ENCODE data around the gene ENTHD1. TPM values are rescaled to one million over a fixed set of nuclear protein-coding genes. Genes with fewer than 3 reads are reported as not detected.
"Not testable (repeated sequence)": the region's sequence is repeated elsewhere in the genome, so short reads cannot be mapped to it uniquely, and the experiment has no call there.

Gene ENTHD1
- total and polyA plus RNA-seq, 12 donors, result 0.09 TPM; not detected in 11

DNA sequence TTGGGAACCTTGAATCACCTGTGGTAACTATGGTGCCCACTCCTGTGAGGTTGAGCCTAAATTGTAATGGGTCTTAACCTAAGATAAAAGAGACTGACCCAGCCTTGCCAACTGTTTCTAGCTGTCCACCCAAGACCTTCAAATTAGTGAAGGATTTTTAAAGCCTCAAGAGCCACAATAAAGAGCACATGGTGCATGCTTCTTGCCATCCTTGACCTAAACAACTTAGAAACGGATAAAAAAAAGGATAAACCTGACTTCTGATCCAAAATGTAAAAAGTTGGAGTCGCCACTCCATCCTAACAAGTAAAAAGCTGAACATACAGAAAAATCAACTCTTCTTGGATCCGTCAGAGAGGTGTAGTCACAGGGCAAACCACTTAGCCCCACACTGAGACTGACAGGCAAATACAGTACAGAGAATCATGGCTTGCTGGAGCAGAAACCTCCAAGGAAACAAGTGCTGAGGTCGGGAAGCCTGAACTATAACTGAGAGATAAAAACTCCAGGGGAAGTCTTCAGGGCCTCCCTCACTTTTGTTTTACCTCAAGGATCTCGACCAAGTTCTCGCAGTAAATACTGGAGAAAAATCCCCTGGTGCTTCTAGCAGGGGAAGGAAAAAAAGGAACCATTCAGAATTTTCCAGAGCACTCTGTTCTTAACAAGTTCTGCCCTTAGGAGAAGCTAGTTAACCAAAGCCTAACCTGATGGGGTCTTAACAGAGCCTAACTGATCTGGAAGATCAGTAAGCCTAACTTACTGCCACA is 16.3 kb downstream of the ENTHD1 start:
- Histone ChIP-seq H3K27me3 (peaks cover 0 to 43% (median 17%) of the 10 kb centered on the region in 7 donors), H3K27ac (no peak overlapping the region), H3K4me1 (no peaks in the 10 kb centered on the region), H3K36me3 (no peaks in the 10 kb centered on the region), H3K4me3 (no peak overlapping the region), H3K9me3 (no peaks in the 10 kb centered on the region)
- ATAC-seq, result no peak
- TF ChIP-seq, protein P1, sequence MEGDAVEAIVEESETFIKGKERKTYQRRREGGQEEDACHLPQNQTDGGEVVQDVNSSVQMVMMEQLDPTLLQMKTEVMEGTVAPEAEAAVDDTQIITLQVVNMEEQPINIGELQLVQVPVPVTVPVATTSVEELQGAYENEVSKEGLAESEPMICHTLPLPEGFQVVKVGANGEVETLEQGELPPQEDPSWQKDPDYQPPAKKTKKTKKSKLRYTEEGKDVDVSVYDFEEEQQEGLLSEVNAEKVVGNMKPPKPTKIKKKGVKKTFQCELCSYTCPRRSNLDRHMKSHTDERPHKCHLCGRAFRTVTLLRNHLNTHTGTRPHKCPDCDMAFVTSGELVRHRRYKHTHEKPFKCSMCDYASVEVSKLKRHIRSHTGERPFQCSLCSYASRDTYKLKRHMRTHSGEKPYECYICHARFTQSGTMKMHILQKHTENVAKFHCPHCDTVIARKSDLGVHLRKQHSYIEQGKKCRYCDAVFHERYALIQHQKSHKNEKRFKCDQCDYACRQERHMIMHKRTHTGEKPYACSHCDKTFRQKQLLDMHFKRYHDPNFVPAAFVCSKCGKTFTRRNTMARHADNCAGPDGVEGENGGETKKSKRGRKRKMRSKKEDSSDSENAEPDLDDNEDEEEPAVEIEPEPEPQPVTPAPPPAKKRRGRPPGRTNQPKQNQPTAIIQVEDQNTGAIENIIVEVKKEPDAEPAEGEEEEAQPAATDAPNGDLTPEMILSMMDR (IDR thresholded peaks at IDR 0.05), result no peak
- WGBS, 2 donors, result 52 to 53% methylated on average over 6 of the region's 6 CpGs
- no peak for DNase-seq
- intact Hi-C loops (cut with DNase I), result no loop called here

DNA sequence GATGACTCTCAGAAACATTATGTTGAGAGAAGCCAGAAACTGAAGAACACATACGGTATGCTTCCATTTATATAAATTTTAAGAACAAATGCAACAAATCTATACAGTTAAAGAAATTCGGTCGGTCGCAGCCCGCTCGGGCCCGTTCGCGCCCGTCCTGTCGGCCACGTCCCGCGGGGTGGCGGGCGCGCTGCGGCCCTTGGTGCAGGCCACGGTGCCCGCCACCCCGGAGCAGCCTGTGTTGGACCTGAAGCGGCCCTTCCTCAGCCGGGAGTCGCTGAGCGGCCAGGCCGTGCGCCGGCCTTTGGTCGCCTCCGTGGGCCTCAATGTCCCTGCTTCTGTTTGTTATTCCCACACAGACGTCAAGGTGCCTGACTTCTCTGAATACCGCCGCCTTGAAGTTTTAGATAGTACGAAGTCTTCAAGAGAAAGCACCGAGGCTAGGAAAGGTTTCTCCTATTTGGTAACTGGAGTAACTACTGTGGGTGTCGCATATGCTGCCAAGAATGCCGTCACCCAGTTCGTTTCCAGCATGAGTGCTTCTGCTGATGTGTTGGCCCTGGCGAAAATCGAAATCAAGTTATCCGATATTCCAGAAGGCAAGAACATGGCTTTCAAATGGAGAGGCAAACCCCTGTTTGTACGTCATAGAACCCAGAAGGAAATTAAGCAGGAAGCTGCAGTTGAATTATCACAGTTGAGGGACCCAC is 18.2 kb downstream of the ENTHD1 start:
- WGBS, 2 donors, result 82 to 87% methylated on average over 33 to 41 of the region's 42 CpGs
- H3K4me1 ChIP-seq; H3K27ac ChIP-seq; H3K9me3 ChIP-seq; H3K4me3 ChIP-seq; intact Hi-C loops (cut with DNase I); H3K36me3 ChIP-seq; DNase-seq: not testable (repeated sequence)
- peaks cover 0 to 42% (median 16%) of the 10 kb centered on the region in 7 donors for H3K27me3 ChIP-seq
- ATAC-seq, result peak in 1 of 8 donors; percentile 27

DNA sequence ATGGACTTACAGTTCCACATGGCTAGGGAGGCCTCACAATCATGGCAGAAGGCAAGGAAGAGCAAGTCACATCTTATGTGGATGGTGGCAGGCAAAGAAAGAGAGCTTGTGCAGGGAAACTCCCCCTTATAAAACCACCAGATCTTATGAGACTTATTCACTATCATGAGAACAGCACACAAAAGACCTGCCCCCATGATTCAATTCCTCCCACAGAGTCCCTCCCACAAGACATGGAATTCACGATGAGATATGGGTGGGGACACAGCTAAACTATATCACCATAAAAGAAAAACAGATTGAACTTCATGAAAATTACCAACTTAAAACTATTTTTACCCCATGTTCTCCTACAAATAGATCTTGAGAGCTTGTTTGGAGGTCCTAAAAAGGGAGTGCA is 19.6 kb downstream of the ENTHD1 start:
- DNase-seq, result no peak
- WGBS, 2 donors, result 32 to 47% methylated on average over 1 of the region's 1 CpG
- H3K27ac ChIP-seq, result no peak overlapping the region
- no peak for ATAC-seq
- H3K9me3 ChIP-seq, result peaks cover 0 to 1% (median 0%) of the 10 kb centered on the region in 11 donors
- no peak overlapping the region for H3K4me3 ChIP-seq
- peaks cover 0 to 32% (median 18%) of the 10 kb centered on the region in 7 donors for H3K27me3 ChIP-seq
- intact Hi-C loops (cut with DNase I), result no loop called here
- TF ChIP-seq, protein P1 (IDR thresholded peaks at IDR 0.05), result no peak
- no peaks in the 10 kb centered on the region for H3K36me3 ChIP-seq
- H3K4me1 ChIP-seq, result no peaks in the 10 kb centered on the region

DNA sequence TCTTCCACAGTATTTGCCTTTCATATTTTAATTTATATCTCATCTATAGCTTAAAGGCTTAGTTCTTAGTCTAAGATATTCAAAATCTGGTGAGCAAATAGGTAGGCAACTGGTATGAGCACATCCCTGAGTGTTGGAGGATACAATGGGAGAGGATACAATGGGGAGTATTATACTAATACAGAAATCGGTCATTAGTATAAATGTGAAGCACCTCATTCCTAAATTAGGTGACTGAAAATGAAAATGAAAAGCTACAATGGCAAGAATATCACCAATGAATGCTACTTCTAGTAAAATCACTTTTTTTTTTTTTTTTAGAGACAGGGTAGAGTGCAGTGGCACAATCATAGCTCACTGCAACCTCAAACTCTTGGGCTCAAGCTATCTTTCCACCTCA is 21.0 kb downstream of the ENTHD1 start:
- Histone ChIP-seq H3K36me3 (no peaks in the 10 kb centered on the region), H3K4me3 (no peak overlapping the region), H3K9me3 (peaks cover 0 to 5% (median 0%) of the 10 kb centered on the region in 11 donors), H3K27me3 (peaks cover 0 to 36% (median 19%) of the 10 kb centered on the region in 7 donors), H3K27ac (no peak overlapping the region), H3K4me1 (no peaks in the 10 kb centered on the region)
- TF ChIP-seq, protein P1 (IDR thresholded peaks at IDR 0.05), result no peak
- intact Hi-C loops (cut with DNase I), result no loop called here
- no peak for ATAC-seq
- no peak for DNase-seq
- WGBS, 2 donors, result 75 to 84% methylated on average over 1 of the region's 1 CpG

All from heart right ventricle (tissue), 16 donors.